Peyer's patch (tissue), 4 donors: Measurements from ENCODE around the gene CACNB1.

Source experiments
- CTCF ChIP-seq, 6 experiments: fragments of 450-650 bp in 4 of 6; fragments of 200-600 bp in 2 of 6; sonication (generic) in 1 of 6; IDR thresholded peaks; one replicate each; pipeline ENCODE4 v1.5.1; 2017 to 2019; ENCODE audit warnings: antibody characterized with exemption in 6 of 6, mild to moderate bottlenecking in 3 of 6, moderate library complexity in 1 of 6
- POLR2A ChIP-seq, 2 donors: fragments of 450-650 bp; IDR thresholded peaks; one replicate each; pipeline ENCODE4 v1.5.1; 2017; ENCODE audit warnings: antibody characterized with exemption in 2 of 2, mild to moderate bottlenecking in 2 of 2, moderate library complexity in 2 of 2

GRCh38 chr17:39155654-39156053 lies 41.8 kb downstream of the CACNB1 start:
- TF ChIP-seq POLR2A (IDR thresholded peaks at IDR 0.05) (no peak), CTCF (IDR thresholded peaks at IDR 0.05) (no peak)
